ENCODE results near the gene FCF1.

The FCF1 gene

GRCh38 chr14:74670726-74671411 lies 42.1 kb upstream of the FCF1 start:
- H3K4me3 ChIP-seq (replicated peaks; ENCODE audit: low read depth, low read length) = no peak overlapping the region
- TF ChIP-seq CTCF (IDR thresholded peaks at IDR 0.05; ENCODE audit: low read length, missing control alignments) = no peak
- DNase-seq (ENCODE audit: low read depth) = peak; percentile 46

- no peak for TF ChIP-seq CTCF (IDR thresholded peaks at IDR 0.05; ENCODE audit: low read length, missing control alignments)
- no peak overlapping the region for H3K4me3 ChIP-seq (replicated peaks; ENCODE audit: low read depth, low read length)
- peak; percentile 81 for DNase-seq (ENCODE audit: low read depth)
Measured at GRCh38 chr14:74671789-74672188, 41.2 kb upstream of the FCF1 start.

- DNase-seq (ENCODE audit: low read depth) = no peak
- no peak for TF ChIP-seq CTCF (IDR thresholded peaks at IDR 0.05; ENCODE audit: low read length, missing control alignments)
- H3K4me3 ChIP-seq (replicated peaks; ENCODE audit: low read depth, low read length) = no peak overlapping the region
Measured at GRCh38 chr14:74673768-74674167, 39.2 kb upstream of the FCF1 start.

GRCh38 chr14:74675219-74675618 lies 37.7 kb upstream of the FCF1 start:
- DNase-seq (ENCODE audit: low read depth) = no peak
- TF ChIP-seq CTCF (IDR thresholded peaks at IDR 0.05; ENCODE audit: low read length, missing control alignments) = no peak
- no peak overlapping the region for H3K4me3 ChIP-seq (replicated peaks; ENCODE audit: low read depth, low read length)

- no peak overlapping the region for H3K4me3 ChIP-seq (replicated peaks; ENCODE audit: low read depth, low read length)
- TF ChIP-seq CTCF (IDR thresholded peaks at IDR 0.05; ENCODE audit: low read length, missing control alignments) = no peak
- no peak for DNase-seq (ENCODE audit: low read depth)
Measured at GRCh38 chr14:74682169-74682952, 30.6 kb upstream of the FCF1 start.

GRCh38 chr14:74683406-74683805 lies 29.5 kb upstream of the FCF1 start:
- no peak for DNase-seq (ENCODE audit: low read depth)
- no peak for TF ChIP-seq CTCF (IDR thresholded peaks at IDR 0.05; ENCODE audit: low read length, missing control alignments)
- no peak overlapping the region for H3K4me3 ChIP-seq (replicated peaks; ENCODE audit: low read depth, low read length)

Measured in fibroblast of pulmonary artery (primary cell).